A673 (cell line): ENCODE results near the gene MTMR3. TPM values are rescaled to one million over a fixed set of nuclear protein-coding genes. Genes with fewer than 3 reads are reported as not detected.

Experiments used
- BruUV-seq: library from RNA; stranded (reverse); fragments of 400-500 nt; replicated peaks from 2 replicates; lab custom pipeline; 2021; lab: Mats Ljungman, UMichigan
- CTCF ChIA-PET: fragments of 300-600 bp; sonication (Branson Sonifier 250); formaldehyde crosslinking; loops from one replicate; lab custom pipeline; 2022; ENCODE audit warnings: antibody characterized with exemption; lab: Charles Lee
- POLR2A ChIA-PET: fragments of 300-600 bp; sonication (Branson Sonifier 250); formaldehyde crosslinking; loops from one replicate; lab custom pipeline; 2022; ENCODE audit warnings: antibody characterized with exemption; ENCODE audit not compliant: low non-redundant PET; lab: Charles Lee
- DNase-seq: peaks from one replicate; pipeline ENCODE4 v3.0.0-alpha.2; 2015; ENCODE audit warnings: low spot score
- H3K27ac ChIP-seq: fragments of 200-600 bp; sonication (generic); 2 replicates; pipeline ENCODE4 v1.5.1; 2016; ENCODE audit warnings: mixed run types, low read depth, mild to moderate bottlenecking, mixed read lengths, antibody characterized with exemption, low read length; ENCODE audit not compliant: poor library complexity, severe bottlenecking
- H3K27me3 ChIP-seq: fragments of 200-600 bp; sonication (generic); replicated peaks from 2 replicates; pipeline ENCODE4 v1.6.1; 2017; ENCODE audit warnings: mixed run types, low read depth, mild to moderate bottlenecking, mixed read lengths, antibody characterized with exemption, low read length; ENCODE audit not compliant: insufficient read depth, poor library complexity
- H3K36me3 ChIP-seq: fragments of 200-600 bp; sonication (generic); 2 replicates; pipeline ENCODE4 v1.6.1; 2016; ENCODE audit warnings: mixed run types, mild to moderate bottlenecking, mixed read lengths, antibody characterized with exemption, low read length; ENCODE audit not compliant: insufficient read depth, poor library complexity, severe bottlenecking
- H3K4me1 ChIP-seq: fragments of 200-600 bp; sonication (generic); 2 replicates; pipeline ENCODE4 v1.6.1; 2017; ENCODE audit warnings: mixed run types, mild to moderate bottlenecking, mixed read lengths, antibody characterized with exemption, low read length; ENCODE audit not compliant: insufficient read depth, poor library complexity, severe bottlenecking
- H3K4me3 ChIP-seq: fragments of 200-600 bp; sonication (generic); 2 replicates; pipeline ENCODE4 v1.5.1; 2016; ENCODE audit warnings: low read depth, mixed run types, mild to moderate bottlenecking, mixed read lengths, low read length; ENCODE audit not compliant: poor library complexity, severe bottlenecking
- H3K9me3 ChIP-seq: fragments of 200-600 bp; sonication (generic); 2 replicates; pipeline ENCODE4 v1.6.1; 2016; ENCODE audit warnings: mixed run types, low read depth, mild to moderate bottlenecking, mixed read lengths, antibody characterized with exemption, low read length; ENCODE audit not compliant: poor library complexity, severe bottlenecking
- EZH2 ChIP-seq: fragments of 200-600 bp; sonication (generic); IDR thresholded peaks from 2 replicates; pipeline ENCODE4 v1.6.1; 2017; ENCODE audit warnings: borderline replicate concordance, low read depth, mild to moderate bottlenecking, mixed read lengths, antibody characterized with exemption, low read length; ENCODE audit not compliant: poor library complexity, severe bottlenecking
- intact Hi-C: fragments of 100-400 bp; cut with micrococcal nuclease; formaldehyde crosslinking; loops from one replicate; pipeline ENCODE4 v1.10.0; 2022; ENCODE audit not compliant: unreplicated experiment
- total RNA-seq: library from RNA; stranded (reverse); gene quantifications from 2 replicates; pipeline ENCODE4 v1.2.3, GENCODE V29; 2021
- TF ChIP-seq, protein P1 (sequence below): fragments of 300-800, 200-600 bp; sonication (generic); conservative IDR thresholded peaks from 2 replicates; pipeline ENCODE4 v1.5.1; 2017; ENCODE audit warnings: low read depth, mild to moderate bottlenecking, antibody characterized with exemption, low read length, moderate library complexity, mixed read lengths

MTMR3 gene
- total RNA-seq, 1 experiment from 2014 or later = 25.0 TPM

DNA sequence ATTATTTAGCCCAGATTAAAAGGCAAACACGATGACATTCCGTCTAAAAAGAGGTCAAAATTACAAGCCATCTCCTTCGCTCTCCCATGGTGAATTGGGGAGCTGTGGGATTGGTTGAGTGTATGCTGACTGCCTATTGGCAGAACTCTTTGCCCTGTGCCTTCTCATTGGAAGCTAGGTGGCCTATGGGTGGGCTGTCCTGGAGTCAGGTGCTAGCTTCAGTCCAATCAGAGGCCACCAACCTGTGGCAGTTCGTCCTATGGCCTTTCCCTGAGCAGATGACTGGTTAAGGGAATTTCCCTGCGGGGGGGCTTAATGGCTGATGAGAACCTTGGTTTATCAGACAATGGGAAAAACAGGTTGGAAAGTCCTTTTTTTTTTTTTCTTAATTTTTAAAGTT, 3.2 kb upstream of the MTMR3 start:
- BruUV-seq = no TSS peak
- CTCF ChIA-PET = no interaction called here
- intact Hi-C loops = no loop called here

DNA sequence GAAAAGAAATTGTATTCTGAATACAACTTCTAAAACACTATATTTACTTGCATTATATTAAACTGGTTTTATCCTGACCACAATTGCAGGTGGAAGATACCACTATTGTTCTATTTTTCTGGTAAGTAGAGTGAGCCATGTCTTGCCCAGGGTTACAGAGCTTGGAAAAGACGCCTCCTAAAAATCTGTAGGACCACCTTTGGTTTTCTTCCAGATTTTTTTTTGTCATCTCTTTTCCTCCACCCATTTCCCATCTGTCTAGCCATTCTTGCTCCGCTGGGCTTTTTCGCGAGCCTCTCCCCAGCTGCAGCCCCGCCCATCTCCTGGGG, 294 bp upstream of the MTMR3 start:
- peak overlapping the region; percentile 97 for H3K4me3 ChIP-seq
- no peak for TF ChIP-seq EZH2
- TF ChIP-seq, protein P1, sequence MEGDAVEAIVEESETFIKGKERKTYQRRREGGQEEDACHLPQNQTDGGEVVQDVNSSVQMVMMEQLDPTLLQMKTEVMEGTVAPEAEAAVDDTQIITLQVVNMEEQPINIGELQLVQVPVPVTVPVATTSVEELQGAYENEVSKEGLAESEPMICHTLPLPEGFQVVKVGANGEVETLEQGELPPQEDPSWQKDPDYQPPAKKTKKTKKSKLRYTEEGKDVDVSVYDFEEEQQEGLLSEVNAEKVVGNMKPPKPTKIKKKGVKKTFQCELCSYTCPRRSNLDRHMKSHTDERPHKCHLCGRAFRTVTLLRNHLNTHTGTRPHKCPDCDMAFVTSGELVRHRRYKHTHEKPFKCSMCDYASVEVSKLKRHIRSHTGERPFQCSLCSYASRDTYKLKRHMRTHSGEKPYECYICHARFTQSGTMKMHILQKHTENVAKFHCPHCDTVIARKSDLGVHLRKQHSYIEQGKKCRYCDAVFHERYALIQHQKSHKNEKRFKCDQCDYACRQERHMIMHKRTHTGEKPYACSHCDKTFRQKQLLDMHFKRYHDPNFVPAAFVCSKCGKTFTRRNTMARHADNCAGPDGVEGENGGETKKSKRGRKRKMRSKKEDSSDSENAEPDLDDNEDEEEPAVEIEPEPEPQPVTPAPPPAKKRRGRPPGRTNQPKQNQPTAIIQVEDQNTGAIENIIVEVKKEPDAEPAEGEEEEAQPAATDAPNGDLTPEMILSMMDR = no peak
- no peaks in the 10 kb centered on the region for H3K36me3 ChIP-seq
- H3K27me3 ChIP-seq = no peaks in the 10 kb centered on the region
- ChIA-PET POLR2A (no interaction called here), CTCF (interaction anchor here (0.7 to 1.1 kb wide), 2 partner anchors 11 to 39 kb away, joined by 4 to 7 read pairs; no protein-coding TSS in a partner anchor)
- BruUV-seq = no TSS peak
- intact Hi-C loops = no loop called here
- no peaks in the 10 kb centered on the region for H3K9me3 ChIP-seq
- no peak for DNase-seq
- H3K27ac ChIP-seq = peak overlapping the region; percentile 93
- peaks cover 26% of the 10 kb centered on the region for H3K4me1 ChIP-seq

More for the DNA sequence above, 3.2 kb upstream of the MTMR3 start:
- H3K9me3 ChIP-seq = no peaks in the 10 kb centered on the region
- no peak overlapping the region for H3K4me3 ChIP-seq
- no peak overlapping the region for H3K27ac ChIP-seq
- H3K36me3 ChIP-seq = no peaks in the 10 kb centered on the region
- peak; percentile 34 for DNase-seq
- H3K4me1 ChIP-seq = peaks cover 13% of the 10 kb centered on the region
- no peak for TF ChIP-seq EZH2
- TF ChIP-seq, protein P1 = no peak
- H3K27me3 ChIP-seq = no peaks in the 10 kb centered on the region
- POLR2A ChIA-PET = no interaction called here

DNA sequence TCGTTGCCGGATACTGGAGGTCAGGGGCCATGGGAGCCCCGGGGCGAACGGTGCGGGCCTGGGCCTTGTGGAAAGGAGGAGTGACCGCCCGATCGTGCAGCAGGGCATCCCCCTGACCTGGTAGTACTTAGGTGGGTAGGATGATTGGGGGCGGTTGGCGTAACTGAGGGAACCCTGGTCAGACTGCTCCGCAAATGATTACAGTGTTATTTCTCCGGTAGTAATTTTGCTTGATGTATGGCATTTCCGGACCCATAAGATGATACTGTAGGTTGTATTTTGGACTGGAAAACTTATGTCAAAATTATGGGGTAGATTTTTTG, 762 bp downstream of the MTMR3 start:
- Histone ChIP-seq H3K27ac (peak overlapping the region; percentile 93), H3K4me1 (peaks cover 22% of the 10 kb centered on the region), H3K36me3 (no peaks in the 10 kb centered on the region), H3K9me3 (no peaks in the 10 kb centered on the region), H3K4me3 (peak overlapping the region; percentile 97), H3K27me3 (no peaks in the 10 kb centered on the region)
- no peak for DNase-seq
- CTCF ChIA-PET = interaction anchor here (0.6 to 1.1 kb wide), 7 partner anchors 12 to 1326 kb away, joined by 3 to 22 read pairs (median 4); no protein-coding TSS in a partner anchor
- intact Hi-C loops = no loop called here
- POLR2A ChIA-PET = no interaction called here
- BruUV-seq = no TSS peak
- TF ChIP-seq EZH2 = no peak
- TF ChIP-seq, protein P1 = no peak
